Left hindlimb (tissue), 1 donor: ENCODE results near the gene PAF1.

ENCODE experiments used
- DNase-seq: peaks from one replicate; pipeline ENCODE4 v3.0.0-alpha.2; 2018

PAF1 gene

DNA sequence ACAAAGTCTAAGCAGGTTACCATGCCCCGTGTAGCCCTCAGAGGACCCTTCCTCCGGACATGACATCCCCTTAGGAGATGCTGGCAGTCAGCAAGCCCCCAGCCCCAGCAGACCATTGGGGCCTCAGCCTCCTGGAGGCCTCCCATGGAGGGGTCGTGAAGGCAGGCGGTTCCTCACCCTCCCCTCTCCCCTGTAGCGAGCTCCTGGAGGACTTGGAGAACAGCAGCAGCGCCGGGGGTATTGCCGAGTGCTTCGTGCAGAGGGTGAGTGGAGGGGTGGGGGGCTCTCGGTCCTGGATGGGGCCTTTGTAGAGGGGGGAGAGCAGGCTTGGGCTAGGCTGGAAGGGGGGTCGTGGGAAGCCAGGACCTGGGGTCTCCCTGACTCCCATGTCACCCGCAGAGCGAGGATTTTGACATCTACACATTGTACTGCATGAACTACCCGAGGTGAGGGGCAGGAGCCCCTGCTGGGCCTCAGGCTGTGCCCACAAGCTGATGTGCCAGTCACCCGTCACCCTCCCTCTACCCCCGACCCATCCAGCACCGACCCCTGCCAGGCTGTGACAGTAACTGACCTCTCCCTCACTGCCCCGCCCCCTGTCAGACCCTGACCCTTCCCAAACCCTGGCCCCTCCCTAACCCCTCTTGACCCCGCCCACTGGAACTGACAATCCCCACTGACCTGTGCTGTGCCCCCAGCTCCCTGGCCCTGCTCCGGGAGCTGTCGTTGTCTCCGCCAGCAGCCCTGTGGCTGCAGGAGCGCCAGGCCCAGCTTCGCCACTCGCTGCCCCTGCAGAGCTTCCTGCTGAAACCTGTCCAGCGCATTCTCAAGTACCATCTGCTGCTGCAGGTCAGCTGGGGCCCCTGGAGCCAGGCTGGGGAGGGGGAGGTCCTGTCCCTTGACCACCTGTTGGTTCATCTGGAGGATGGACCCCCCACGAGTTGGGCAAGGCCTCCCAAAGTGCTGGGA, 25.5 kb upstream of the PAF1 start:
- no peak for DNase-seq

DNA sequence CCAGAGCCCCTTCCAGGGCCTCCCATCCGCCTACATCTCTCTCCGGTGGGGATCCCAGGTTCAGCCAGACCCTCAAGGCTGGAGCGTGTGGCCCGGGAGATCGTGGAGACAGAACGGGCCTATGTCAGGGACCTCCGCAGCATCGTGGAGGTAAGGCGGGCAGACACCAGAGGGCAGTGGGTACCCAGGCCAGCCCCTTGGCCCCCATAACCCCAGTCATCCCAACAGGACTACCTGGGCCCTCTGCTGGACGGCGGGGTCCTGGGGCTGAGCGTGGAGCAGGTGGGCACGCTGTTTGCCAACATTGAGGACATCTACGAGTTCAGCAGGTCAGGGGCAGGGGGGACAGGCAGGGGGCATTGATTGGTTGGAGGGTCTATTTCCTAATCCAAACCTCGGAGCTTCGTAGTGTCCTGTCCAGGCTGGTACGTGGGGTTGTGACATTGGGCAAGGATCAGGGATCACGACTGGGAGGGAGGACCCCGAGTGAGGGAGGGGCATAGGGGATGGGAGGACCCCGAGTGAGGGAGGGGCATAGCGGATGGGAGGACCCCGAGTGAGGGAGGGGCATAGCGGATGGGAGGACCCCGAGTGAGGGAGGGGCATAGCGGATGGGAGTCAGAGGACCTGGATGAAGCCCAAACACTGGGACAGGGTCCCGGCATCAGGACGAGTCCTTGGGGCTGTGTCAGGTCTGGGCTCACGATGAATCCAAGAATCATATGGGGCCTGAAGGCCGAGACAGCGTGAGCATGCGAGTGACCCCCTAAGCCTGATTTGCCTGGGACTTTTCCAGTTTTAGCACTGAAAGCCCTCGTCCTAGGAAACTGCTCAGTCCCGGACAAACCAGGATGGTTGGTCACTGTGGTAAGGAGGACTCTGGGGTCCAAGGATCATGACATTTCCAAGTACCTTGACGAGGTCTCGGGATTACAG, 24.5 kb upstream of the PAF1 start:
- no peak for DNase-seq

DNA sequence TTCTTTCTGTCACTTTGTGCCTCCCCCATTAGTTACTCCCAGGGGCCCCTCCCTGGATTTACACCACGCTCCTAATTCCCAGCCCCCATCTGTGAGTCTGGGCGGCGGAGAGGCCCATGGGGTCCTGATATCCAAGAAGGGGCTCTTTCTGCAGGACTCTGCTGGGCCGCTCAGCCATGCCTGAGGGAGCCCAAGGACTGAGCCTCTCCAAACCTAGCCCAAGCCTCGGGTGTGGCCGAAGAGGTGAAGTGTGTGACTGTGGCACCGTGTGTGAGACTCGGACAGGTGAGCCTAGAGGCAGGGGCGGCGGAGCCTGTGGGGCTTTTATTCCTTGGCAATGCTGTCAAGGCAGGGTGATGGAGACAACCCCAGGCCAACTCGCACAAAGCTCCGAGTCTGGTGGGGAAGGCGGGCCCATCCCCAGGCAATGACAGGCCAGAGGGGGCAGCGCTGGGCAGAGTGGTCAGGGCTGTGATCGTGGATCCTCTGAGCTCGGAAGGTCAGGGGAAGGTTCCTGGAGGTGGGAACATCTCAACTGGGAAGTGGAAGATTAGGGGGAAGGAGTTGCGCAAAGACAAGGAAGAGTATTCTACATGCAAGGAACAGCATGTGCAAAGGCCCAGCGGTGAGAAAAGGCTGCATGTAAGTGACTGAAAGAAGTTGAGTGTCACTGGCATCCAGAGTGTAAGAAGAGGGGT, 23.2 kb upstream of the PAF1 start:
- no peak for DNase-seq

DNA sequence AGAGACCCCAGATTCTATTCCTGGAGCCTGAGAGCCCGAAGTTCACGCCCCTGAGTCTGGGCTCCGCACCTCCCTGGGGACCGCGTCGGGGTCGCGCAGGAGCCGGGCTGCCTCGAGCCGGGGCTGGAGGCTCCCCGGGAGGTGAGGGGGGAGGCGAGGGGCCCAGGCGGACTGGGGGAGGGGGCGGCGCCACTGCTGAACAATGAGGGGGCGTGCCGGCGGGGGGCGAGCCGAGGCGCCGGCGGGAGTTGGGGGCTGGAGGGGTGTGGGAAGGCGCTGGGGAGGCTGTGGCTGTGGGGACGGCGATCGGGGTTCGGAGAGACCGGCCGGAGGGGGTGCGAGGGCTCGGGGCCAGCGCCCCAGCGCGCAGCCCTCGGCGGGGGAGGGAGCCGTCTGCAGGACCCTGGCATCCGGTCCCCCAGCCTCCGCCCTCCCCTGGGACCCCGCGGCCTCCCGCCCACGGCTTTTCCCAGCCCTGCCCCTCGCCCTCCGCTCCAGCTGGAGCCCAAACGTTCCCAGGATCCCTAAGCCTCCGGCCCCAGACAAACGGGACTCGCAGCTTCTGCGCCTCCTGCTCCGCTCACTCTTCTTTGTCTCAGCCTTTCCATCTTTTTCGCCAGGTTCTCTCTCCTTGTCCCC, 22.5 kb upstream of the PAF1 start:
- DNase-seq: peak; percentile 88

DNA sequence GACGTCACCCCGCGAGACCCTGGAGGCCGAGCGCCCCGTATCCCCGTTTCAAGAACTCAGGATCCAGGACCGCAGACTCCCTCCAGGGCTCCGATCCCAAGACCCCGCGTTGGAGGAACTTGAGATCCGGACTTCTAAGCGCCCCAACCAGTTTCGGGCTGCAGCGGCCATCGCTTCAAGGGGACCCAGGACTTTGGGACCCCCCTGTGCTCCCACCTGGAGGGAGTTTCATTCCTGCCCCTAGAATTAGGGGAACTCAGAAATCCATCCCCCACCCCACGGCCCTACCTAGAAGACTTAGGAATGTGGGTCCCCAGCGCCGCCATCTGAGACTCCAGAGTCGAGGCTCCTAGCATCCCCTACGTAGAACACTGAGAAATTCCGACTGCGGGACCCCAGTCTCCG, 22.0 kb upstream of the PAF1 start:
- DNase-seq: no peak

DNA sequence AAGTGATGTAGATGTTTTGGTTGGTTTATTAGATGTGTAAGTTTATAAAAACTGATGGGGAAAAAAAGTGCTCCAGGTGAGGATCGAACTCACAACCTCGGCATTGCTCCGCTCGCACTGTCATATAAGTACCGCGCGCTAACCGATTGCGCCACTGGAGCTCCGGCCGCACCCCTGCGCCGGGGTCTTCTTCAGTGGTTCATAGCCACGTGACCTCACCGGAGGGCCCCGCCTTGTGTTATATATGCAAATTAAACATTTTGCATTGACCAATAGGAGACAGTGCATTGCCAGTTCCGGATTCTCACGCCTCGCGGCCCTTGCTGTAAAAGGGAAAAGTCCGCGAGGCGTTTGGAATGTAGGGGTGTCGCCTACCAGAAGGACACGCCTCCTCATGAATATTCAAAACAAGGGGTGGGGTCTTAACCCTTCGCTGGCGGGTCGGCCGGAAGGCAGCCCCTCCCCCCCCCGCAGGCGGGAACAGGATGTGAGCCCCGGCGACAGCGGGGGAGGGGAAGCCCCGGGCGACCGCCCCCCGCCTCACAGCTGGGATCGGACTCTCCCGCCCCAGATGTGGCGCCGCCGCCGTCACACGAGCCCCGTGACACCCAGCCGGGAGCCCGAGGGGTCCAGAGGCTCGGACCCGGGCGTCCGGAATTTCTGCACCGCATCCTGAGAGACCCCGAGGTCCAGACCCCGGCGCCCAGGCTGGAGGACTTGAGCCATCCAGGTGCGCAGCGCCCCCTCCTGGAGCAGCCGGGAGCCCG, 21.4 kb upstream of the PAF1 start, which contains the start of gene PLEKHG2:
PLEKHG2 (plus strand) TSS at position 570 of the 767 bp plus-strand sequence. CDS start 1,418 bp downstream, outside the sequence.
- DNase-seq: peak; percentile 99

DNA sequence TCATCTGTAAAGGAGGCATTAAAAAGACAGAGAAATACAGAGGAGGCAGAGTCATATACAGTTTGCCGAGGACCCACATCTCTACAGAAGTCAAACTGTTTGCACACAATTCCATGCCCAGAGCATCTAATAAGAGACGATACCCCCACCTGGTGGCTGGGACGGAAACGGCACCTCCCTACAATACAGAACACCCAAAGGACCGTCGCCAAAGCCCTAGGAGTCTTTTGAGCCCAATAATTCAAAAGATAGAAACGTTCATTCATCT, 20.9 kb upstream of the PAF1 start:
- DNase-seq: peak; percentile 93

DNA sequence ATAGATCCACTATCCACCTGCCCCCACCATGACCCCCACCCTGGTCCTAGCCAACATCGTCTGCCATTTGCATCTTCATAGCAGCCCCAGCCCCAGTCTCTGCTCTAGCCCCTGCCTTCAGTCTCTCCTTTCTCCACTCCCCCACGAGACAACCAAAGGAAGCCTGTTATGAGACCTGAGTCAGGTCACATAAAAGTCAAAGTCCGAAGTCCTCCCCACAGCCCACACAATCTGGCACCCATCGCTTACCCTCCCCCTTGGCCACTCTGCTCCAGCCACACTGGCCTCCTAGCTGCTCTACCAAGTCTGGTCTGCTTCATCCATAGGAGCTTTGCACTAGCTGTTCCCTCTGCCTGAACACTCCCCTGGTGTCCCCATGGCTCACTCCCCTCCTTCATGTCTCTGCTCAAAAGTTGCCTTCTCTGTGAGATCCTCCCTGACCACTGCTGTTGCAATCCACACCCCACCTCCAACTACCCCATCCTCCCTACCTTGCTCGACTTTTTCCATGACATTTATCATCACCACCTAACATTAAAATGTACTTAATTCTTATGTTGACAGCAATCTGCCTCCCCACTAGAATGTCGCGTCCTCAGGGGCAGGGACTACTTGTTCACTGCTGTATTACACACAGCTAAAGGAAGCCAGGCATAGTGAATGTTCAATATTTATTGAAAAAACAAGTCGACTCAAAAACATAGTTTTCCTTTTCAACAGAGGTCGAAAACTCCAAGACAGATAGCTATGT, 20.4 kb upstream of the PAF1 start:
- peak; percentile 77 for DNase-seq

DNA sequence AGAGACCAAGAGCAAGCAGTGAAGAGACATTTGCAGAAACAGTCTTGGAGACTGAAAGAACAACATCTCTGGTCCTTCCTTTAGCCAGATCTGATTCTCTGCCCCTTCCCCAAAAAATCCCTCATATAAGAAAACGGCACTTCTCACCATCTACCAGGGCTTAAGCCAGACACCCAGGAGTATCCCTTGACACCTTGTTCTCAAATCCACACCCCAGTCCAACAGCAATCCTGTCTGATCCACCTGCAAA, 19.9 kb upstream of the PAF1 start:
- DNase-seq: no peak

DNA sequence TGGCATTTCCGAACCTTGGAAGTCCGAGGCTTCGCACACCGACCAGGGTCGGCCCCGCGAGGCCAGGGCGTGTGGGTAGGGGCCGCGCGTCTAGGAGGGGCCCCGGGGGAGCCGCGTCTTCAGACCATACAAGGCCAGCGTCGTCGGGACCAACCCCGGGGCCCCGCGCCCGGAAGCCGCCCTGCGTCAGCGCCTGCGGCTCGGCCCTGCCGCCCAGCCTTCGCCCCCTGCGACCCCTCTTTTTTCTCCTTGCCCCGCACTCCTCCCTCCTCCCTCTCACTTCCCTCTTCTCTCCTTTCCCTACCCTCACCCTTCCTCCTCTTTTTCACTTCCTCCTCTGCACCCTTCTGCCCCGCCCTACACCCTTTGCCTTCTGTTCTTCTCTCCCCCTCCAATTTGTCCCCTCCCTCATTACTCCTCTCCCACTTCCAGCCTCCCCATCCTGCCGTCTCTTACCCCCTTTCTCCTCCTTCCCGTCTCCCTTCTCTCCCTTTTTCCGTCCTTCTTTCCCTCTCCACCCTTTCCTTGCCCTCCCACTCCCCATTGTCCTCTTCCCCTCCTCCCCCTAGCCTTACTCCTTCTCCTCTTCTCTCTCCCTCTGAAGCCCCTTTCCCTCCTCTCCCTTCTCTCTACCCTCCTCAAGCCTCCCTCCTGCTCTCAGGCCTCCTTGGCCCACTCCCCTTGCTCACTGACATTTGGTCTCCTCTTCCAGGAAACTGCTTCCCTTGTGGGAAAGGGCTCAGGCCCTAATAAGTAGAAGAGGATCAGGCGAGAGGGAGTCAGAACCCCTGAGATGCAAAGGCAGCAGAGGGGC, 19.3 kb upstream of the PAF1 start:
- DNase-seq: peak; percentile 84

DNA sequence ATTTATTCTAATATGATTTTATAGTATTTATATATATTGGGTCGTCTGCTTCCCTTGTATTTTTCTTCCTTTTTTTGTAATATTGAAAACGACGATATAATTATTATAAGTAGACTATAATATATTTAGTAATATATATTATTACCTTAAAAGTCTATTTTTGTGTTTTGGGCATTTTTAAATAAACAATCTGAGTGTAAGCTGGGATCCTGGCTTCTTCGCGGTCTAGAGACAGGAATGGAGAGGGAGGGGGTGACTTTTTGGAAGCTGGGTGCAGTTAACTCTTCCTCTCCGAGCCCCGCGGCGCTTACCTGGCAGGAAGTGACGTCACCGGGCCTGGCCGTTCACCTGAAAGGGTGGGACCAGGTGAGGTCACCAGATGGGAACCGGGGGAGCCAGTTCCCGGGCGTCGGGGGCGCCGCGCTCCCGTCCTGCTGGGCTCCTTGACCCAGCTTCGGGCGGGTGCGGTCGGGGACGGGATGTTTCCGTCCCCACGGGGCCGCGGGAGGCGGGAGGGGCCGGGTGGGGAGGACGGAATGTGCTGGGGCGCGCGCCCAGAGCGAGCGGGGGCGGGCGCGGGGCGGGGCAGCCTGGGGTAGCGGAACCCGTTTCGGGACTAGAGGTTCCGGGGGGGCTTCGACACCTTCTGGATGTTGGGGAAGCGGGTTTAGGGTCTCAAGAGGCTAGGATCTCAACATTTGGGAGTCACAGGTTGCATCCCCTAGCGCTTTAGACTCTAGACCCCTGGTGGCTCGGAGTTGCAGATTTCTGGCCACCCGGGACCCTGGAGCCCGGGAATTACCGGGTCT, 18.5 kb upstream of the PAF1 start:
- peak; percentile 91 for DNase-seq

DNA sequence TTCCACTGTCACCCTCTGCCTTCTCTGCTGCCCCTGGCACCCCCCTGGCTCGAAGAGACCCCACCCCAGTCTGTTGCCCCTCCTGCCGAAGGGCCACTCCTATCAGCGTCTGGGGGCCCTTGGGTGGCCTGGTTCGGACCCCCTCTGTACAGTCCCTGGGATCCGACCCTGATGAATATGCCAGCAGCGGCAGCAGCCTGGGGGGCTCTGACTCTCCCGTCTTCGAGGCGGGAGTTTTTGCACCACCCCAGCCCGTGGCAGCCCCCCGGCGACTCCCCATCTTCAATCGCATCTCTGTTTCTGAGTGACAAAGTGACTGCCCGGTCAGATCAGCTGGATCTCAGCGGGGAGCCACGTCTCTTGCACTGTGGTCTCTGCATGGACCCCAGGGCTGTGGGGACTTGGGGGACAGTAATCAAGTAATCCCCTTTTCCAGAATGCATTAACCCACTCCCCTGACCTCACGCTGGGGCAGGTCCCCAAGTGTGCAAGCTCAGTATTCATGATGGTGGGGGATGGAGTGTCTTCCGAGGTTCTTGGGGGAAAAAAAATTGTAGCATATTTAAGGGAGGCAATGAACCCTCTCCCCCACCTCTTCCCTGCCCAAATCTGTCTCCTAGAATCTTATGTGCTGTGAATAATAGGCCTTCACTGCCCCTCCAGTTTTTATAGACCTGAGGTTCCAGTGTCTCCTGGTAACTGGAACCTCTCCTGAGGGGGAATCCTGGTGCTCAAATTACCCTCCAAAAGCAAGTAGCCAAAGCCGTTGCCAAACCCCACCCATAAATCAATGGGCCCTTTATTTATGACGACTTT, 17.7 kb upstream of the PAF1 start:
- no peak for DNase-seq

DNA sequence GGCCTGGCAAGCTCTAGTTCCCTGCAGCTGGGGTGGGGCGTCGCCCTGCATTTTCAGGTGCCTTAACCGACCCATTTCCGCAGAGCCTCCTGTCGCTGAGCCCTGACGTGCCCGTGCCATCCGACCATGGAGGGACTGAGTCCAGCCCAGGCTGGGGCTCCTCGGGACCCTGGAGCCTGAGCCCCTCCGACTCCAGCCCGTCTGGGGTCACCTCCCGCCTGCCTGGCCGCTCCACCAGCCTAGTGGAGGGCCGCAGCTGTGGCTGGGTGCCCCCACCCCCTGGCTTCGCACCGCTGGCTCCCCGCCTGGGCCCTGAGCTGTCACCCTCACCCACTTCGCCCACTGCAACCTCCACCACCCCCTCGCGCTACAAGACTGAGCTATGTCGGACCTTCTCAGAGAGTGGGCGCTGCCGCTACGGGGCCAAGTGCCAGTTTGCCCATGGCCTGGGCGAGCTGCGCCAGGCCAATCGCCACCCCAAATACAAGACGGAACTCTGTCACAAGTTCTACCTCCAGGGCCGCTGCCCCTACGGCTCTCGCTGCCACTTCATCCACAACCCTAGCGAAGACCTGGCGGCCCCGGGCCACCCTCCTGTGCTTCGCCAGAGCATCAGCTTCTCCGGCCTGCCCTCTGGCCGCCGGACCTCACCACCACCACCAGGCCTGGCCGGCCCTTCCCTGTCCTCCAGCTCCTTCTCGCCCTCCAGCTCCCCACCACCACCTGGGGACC, 16.9 kb upstream of the PAF1 start:
- DNase-seq: no peak

DNA sequence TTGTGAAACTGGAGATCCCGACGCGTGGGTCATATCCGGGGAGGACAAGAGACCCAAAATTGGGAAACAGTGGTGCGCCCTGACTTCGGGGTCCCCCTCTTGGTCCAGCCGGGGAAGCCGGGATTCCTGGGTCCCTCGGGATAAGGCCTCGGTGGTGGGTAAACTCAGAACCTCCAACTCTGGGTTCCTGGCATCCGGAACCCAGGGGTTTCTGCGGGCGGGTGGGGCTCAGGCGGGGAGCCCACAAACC, 16.4 kb upstream of the PAF1 start:
- no peak for DNase-seq

DNA sequence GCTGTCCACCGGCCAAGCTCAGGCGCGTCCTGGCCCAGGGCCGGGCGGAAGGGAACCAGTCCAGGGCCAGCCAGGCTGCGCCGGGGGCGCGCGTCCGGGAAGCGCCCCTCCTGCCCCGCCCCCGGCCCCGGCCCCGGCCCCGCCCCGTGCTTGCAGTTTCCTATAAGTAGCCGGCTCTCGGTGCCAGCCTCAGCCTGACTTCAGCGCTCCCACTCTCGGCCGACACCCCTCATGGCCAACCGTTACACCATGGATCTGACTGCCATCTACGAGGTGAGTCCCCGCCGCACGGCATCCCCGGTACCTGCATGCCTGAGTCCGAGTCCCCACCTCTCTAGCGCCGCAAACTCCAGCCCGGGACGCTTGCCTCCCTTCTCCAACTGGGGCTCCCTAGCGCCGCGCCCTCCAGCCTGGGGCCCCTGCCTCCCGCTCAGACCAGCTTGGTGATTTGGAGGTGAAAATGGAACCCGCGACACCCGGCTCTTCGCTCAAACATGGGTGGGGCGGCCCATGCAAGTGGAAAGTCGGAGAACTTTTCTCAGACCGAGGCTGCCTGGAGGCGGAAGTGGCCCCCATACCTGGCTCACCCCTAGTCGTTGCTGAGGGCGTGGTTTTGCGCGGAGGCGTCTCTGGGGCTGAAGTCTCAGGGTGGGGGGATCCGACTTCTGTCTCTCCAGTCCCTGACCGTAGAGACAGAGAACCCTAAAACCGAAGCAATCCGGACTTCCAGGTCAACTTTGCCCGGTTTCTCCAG, 15.9 kb upstream of the PAF1 start, which contains the start of gene ZFP36:
ZFP36 (plus strand) TSS at position 192 of the 754 bp plus-strand sequence; CDS start at position 250, 58 bp downstream.
- DNase-seq: peak; percentile 94

DNA sequence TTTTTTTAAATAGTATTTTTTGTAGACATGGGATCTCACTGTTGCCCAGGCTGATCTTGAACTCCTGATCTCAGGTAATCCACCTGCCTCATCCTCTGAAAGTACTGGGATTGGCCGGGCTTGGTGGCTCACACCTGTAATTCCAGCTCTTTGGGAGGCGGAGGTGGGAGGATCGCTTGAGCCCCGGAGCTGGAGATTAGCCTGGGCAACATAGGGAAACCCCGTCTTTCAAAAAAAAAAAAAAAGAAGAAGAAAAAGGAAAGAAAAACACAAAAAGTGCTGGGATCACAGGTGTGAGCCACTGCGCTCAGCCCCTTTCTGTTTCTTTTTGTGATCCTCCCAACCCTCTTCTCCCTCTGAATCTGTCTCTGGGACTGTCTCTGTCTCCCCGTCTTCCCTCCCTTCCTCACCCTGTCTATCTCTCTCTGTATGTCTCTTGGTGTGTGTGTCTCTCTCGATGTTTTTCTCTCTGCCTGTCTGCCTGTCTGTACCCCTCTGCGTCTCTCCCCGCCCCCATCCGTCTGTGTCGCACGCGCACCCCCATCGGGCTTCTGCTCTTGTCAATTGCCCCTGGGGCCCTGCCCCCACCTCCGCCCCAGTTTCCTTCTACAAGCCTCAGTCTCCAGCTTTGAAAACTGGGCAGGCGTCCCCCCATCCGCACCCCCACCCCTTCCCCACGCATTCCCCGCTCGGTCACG, 15.2 kb upstream of the PAF1 start:
- DNase-seq: no peak
